Measurements from ENCODE around the gene WDR27. TPM values are rescaled to one million over a fixed set of nuclear protein-coding genes. Genes with fewer than 3 reads are reported as not detected.

The WDR27 gene
- total and polyA plus RNA-seq, 10 of the 15 experiments (the other 5 are each of a cell fraction or from before 2014, with no cell fraction given) = 1.9 to 33.2 (median 19.0) TPM

DNA sequence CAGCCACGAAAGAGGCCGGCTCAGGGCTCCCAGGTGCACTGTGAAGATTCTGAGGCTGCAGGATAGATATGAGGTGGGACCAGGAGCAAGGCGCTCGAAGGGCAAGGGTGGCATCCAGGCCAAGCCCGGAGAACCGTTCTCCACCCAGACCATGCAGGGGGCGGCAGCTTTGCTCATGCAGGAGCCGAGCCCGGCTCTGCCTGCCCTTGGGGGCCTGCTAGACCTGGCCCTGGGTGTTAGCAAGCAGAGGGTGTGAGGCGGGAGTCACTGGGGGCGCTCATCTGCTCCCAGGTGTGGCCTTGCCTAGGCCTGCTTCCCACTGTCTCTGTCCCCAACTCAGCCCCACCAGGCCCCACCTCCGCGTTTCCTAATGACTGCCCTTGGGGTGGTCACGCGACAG lies 59.4 kb downstream of the WDR27 start:
- DNase-seq (ENCODE audit: low read depth, low spot score) (no peak), ATAC-seq (no peak), FAIRE-seq (no peak)
- CTCF ChIA-PET = no interaction called here
- in situ Hi-C loops (cut with MboI) = no loop called here
- no peaks in the 10 kb centered on the region for H3K36me3 ChIP-seq (ENCODE audit: control insufficient read depth in 2 of 2, insufficient read depth in 2 of 2, low read length in 1 of 2)
- RAD21 ChIA-PET (ENCODE audit: unreplicated experiment) = no interaction called here
- intact Hi-C loops (cut with micrococcal nuclease; ENCODE audit: unreplicated experiment) = no loop called here
- 94% methylated on average over 15 of the region's 15 CpGs for WGBS (ENCODE audit: insufficient coverage, insufficient replicate concordance, low lambda C conversion rate, missing lambda C conversion rate)
- H3K4me3 ChIP-seq = no peak overlapping the region
- no peak overlapping the region for H3K9ac ChIP-seq (ENCODE audit: control insufficient read depth, insufficient read depth, low read length)
- no peaks in the 10 kb centered on the region for H3K4me1 ChIP-seq (ENCODE audit: control insufficient read depth, insufficient read depth, low read length)
- no peak overlapping the region for H3K4me2 ChIP-seq (ENCODE audit: control insufficient read depth, insufficient read depth)
- H3K27ac ChIP-seq (ENCODE audit: control insufficient read depth, insufficient read depth) = no peak overlapping the region
- BruUV-seq (replicated peaks) = no TSS peak
- no peak overlapping the region for H2AFZ ChIP-seq (ENCODE audit: control insufficient read depth, low read depth, low read length)
- no peaks in the 10 kb centered on the region for H3K27me3 ChIP-seq (replicated peaks in 1 of 2; ENCODE audit: control insufficient read depth in 2 of 2, insufficient read depth in 2 of 2, low read length in 1 of 2)
- no peaks in the 10 kb centered on the region for H3K9me3 ChIP-seq (replicated peaks; ENCODE audit: control insufficient read depth, insufficient read depth, low read length)
- no peak for TF ChIP-seq CBX3 (IDR thresholded peaks at IDR 0.05; ENCODE audit: borderline replicate concordance, low read depth)
- TF ChIP-seq, protein P1, sequence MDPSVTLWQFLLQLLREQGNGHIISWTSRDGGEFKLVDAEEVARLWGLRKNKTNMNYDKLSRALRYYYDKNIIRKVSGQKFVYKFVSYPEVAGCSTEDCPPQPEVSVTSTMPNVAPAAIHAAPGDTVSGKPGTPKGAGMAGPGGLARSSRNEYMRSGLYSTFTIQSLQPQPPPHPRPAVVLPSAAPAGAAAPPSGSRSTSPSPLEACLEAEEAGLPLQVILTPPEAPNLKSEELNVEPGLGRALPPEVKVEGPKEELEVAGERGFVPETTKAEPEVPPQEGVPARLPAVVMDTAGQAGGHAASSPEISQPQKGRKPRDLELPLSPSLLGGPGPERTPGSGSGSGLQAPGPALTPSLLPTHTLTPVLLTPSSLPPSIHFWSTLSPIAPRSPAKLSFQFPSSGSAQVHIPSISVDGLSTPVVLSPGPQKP (IDR thresholded peaks at IDR 0.05; ENCODE audit: low read depth, low read length) = no peak
- TF ChIP-seq, protein P2, sequence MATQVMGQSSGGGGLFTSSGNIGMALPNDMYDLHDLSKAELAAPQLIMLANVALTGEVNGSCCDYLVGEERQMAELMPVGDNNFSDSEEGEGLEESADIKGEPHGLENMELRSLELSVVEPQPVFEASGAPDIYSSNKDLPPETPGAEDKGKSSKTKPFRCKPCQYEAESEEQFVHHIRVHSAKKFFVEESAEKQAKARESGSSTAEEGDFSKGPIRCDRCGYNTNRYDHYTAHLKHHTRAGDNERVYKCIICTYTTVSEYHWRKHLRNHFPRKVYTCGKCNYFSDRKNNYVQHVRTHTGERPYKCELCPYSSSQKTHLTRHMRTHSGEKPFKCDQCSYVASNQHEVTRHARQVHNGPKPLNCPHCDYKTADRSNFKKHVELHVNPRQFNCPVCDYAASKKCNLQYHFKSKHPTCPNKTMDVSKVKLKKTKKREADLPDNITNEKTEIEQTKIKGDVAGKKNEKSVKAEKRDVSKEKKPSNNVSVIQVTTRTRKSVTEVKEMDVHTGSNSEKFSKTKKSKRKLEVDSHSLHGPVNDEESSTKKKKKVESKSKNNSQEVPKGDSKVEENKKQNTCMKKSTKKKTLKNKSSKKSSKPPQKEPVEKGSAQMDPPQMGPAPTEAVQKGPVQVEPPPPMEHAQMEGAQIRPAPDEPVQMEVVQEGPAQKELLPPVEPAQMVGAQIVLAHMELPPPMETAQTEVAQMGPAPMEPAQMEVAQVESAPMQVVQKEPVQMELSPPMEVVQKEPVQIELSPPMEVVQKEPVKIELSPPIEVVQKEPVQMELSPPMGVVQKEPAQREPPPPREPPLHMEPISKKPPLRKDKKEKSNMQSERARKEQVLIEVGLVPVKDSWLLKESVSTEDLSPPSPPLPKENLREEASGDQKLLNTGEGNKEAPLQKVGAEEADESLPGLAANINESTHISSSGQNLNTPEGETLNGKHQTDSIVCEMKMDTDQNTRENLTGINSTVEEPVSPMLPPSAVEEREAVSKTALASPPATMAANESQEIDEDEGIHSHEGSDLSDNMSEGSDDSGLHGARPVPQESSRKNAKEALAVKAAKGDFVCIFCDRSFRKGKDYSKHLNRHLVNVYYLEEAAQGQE (IDR thresholded peaks at IDR 0.05; ENCODE audit: low read depth, low read length) = no peak
- TF ChIP-seq, protein P3, sequence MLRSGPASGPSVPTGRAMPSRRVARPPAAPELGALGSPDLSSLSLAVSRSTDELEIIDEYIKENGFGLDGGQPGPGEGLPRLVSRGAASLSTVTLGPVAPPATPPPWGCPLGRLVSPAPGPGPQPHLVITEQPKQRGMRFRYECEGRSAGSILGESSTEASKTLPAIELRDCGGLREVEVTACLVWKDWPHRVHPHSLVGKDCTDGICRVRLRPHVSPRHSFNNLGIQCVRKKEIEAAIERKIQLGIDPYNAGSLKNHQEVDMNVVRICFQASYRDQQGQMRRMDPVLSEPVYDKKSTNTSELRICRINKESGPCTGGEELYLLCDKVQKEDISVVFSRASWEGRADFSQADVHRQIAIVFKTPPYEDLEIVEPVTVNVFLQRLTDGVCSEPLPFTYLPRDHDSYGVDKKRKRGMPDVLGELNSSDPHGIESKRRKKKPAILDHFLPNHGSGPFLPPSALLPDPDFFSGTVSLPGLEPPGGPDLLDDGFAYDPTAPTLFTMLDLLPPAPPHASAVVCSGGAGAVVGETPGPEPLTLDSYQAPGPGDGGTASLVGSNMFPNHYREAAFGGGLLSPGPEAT (IDR thresholded peaks at IDR 0.05; ENCODE audit: low read depth) = no peak
- TF ChIP-seq SMC3 (IDR thresholded peaks at IDR 0.05; ENCODE audit: borderline replicate concordance, low read length) = no peak
- no peak for TF ChIP-seq POLR2A (IDR thresholded peaks at IDR 0.05; ENCODE audit: low read depth, low read length)
- no peak for TF ChIP-seq SMAD1 (IDR thresholded peaks at IDR 0.05; ENCODE audit: low read depth, partially characterized antibody)
- TF ChIP-seq SMAD5 (IDR thresholded peaks at IDR 0.05; ENCODE audit: low read depth) = no peak
- no peak for TF ChIP-seq NFXL1 (IDR thresholded peaks at IDR 0.05; ENCODE audit: borderline replicate concordance)
- TF ChIP-seq ZNF622 (IDR thresholded peaks at IDR 0.05) = no peak
- no peak for TF ChIP-seq TARDBP (IDR thresholded peaks at IDR 0.05; ENCODE audit: borderline replicate concordance)
- TF ChIP-seq NFYB (IDR thresholded peaks at IDR 0.05; ENCODE audit: insufficient read depth, low read depth, low read length) = no peak
- no peaks in the 10 kb centered on the region for H4K20me1 ChIP-seq (ENCODE audit: control insufficient read depth, insufficient read depth)
- H3K79me2 ChIP-seq (ENCODE audit: control insufficient read depth, insufficient read depth, low read length) = no peaks in the 10 kb centered on the region
- SMC1A ChIA-PET (ENCODE audit: uncharacterized antibody, unreplicated experiment) = no interaction called here
- POLR2A ChIA-PET = no interaction called here
